Transverse colon (tissue), 4 donors: ENCODE measurements around the gene PLA2G2E. TPM values are rescaled to one million over a fixed set of nuclear protein-coding genes. Genes with fewer than 3 reads are reported as not detected.
"Not testable (repeated sequence)": the region's sequence is repeated elsewhere in the genome, so short reads cannot be mapped to it uniquely, and the experiment has no call there.

ENCODE experiments used
- DNase-seq: peaks from one replicate; pipeline ENCODE4 v3.0.0-alpha.2; 2019
- H3K27ac ChIP-seq, 4 donors: fragments of 200-600 bp; sonication (generic); 2 replicates each; pipeline ENCODE4 v1.5.1; 2016 to 2018; ENCODE audit warnings: inconsistent platforms in 4 of 4
- H3K27me3 ChIP-seq: fragments of 200-600 bp; sonication (generic); 2 replicates; pipeline ENCODE4 v1.5.1; 2017; ENCODE audit warnings: inconsistent platforms
- H3K36me3 ChIP-seq, 4 donors: fragments of 200-600 bp; sonication (generic); 2 replicates each; pipeline ENCODE4 v1.5.1; 2017 to 2019; ENCODE audit warnings: inconsistent platforms in 4 of 4
- H3K4me1 ChIP-seq, 4 donors: fragments of 200-600 bp; sonication (generic); 2 replicates each; pipeline ENCODE4 v1.5.1; 2017 to 2020; ENCODE audit warnings: inconsistent platforms in 4 of 4
- H3K4me3 ChIP-seq, 4 donors: fragments of 200-600 bp; sonication (generic); 1 replicate in 1 of 4; 2 replicates in 3 of 4; pipeline versions ENCODE4 v1.5.1 to v1.6.1; 2017 to 2019; ENCODE audit warnings: inconsistent platforms in 4 of 4
- H3K9me3 ChIP-seq, 2 donors: fragments of 200-600 bp; sonication (generic); 2 replicates each; pipeline ENCODE4 v1.5.1; 2017 to 2019; ENCODE audit warnings: inconsistent platforms in 2 of 2
- EP300 ChIP-seq: sonication (generic); formaldehyde crosslinking; IDR thresholded peaks from one replicate; pipeline ENCODE4 v1.6.1; 2017; ENCODE audit warnings: antibody characterized with exemption, low read depth
- POLR2A ChIP-seq: fragments of 450-650 bp; IDR thresholded peaks from one replicate; pipeline ENCODE4 v1.6.1; 2016; ENCODE audit warnings: antibody characterized with exemption, mild to moderate bottlenecking, moderate library complexity
- POLR2AphosphoS5 ChIP-seq, 3 donors: sonication (generic); formaldehyde crosslinking; IDR thresholded peaks; one replicate each; pipeline ENCODE4 v1.6.1; 2016; ENCODE audit warnings: antibody characterized with exemption in 3 of 3
- WGBS, 2 donors: methylation state at CpG; one replicate each; pipeline ENCODE4 v1.1.5; 2018; ENCODE audit warnings: low coverage in 1 of 2; 5-methylcytosine and 5-hydroxymethylcytosine counted together
- in situ Hi-C, 4 donors: fragments of 200-750 bp; cut with MboI; loops; one replicate each; pipeline versions ENCODE4 v1.15.0 to v1.15.1; 2017; ENCODE audit warnings: low sequenced_read_pairs in 3 of 4, low pct_ligation_motif_present in 1 of 4, low pct_unique_long_range_greater_than_20kb in 1 of 4
- intact Hi-C: fragments of 100-400 bp; cut with DNase I; formaldehyde crosslinking; loops from one replicate; pipeline ENCODE4 v1.15.1; 2023; ENCODE audit warnings: low total_unique reads
- total RNA-seq, 4 donors: library from RNA; depleted of rRNA; stranded (reverse); fragments of >200 nt; gene quantifications; one replicate each; pipeline ENCODE4 v1.1.0, GENCODE V29; 2016
- TF ChIP-seq, protein P1 (sequence below), 5 experiments: fragments of 200-600 bp in 3 of 5; fragments of 450-650 bp in 2 of 5; sonication (generic) in 3 of 5; IDR thresholded peaks; 1 replicate in 2 of 5; 2 replicates in 3 of 5; pipeline ENCODE4 v1.5.1; 2016 to 2017; ENCODE audit warnings: antibody characterized with exemption in 5 of 5, inconsistent platforms in 3 of 5, mild to moderate bottlenecking in 2 of 5, moderate library complexity in 1 of 5

PLA2G2E gene
- total RNA-seq, 4 donors from 2014 or later = not detected

DNA sequence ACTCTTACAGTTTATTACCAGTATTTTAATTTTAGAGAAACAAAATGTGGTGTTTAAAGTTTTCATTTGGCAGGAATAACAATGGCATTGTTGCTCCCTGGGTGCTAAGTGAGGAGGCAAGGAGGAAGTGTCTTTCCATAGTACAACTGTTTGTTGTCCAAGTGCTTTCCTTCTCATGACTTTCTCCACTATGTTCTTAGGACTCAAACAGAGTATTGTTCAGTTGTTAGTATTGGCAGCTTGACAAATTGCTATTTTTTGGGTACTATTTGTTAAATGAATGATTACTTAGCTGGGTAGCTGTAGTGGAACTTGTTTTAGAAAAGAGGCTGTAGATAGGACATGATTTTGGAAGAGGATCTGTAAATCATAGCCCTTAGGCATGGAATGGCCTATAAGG, 33.8 kb downstream of the PLA2G2E start:
- DNase-seq = no peak
- in situ Hi-C loops (no loop called here), intact Hi-C loops (no loop called here)
- TF ChIP-seq POLR2A (no peak), POLR2AphosphoS5 (IDR thresholded peaks at IDR 0.05) (no peak), EP300 (no peak)
- H3K36me3 ChIP-seq = peaks cover 0 to 2% (median 0%) of the 10 kb centered on the region in 4 donors
- H3K27me3 ChIP-seq = no peaks in the 10 kb centered on the region
- H3K9me3 ChIP-seq = no peaks in the 10 kb centered on the region
- no peak overlapping the region for H3K27ac ChIP-seq
- H3K4me3 ChIP-seq = no peak overlapping the region
- peaks cover 0 to 6% (median 3%) of the 10 kb centered on the region in 4 donors for H3K4me1 ChIP-seq

DNA sequence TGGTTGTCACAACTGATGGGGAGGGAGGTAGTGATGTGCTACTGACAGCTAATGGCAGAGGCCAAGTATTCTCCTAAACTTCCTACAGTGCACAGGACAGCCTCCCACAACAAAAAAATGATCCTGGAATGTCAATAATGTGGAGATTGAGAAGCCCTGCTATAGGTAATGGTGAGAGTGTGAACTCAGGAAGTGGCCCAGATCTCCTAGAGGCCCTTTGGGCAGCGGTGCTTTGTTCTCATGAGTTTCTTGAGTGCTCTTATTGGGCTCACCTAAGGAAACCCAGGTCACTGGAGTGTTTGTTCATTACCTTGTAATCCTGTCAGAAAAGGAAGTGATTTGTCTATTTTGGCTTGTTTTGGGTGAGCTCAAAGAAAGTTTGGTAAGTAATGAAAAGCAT, 35.3 kb downstream of the PLA2G2E start:
- H3K27ac ChIP-seq = no peak overlapping the region
- no peak for TF ChIP-seq POLR2AphosphoS5 (IDR thresholded peaks at IDR 0.05)
- TF ChIP-seq, protein P1, sequence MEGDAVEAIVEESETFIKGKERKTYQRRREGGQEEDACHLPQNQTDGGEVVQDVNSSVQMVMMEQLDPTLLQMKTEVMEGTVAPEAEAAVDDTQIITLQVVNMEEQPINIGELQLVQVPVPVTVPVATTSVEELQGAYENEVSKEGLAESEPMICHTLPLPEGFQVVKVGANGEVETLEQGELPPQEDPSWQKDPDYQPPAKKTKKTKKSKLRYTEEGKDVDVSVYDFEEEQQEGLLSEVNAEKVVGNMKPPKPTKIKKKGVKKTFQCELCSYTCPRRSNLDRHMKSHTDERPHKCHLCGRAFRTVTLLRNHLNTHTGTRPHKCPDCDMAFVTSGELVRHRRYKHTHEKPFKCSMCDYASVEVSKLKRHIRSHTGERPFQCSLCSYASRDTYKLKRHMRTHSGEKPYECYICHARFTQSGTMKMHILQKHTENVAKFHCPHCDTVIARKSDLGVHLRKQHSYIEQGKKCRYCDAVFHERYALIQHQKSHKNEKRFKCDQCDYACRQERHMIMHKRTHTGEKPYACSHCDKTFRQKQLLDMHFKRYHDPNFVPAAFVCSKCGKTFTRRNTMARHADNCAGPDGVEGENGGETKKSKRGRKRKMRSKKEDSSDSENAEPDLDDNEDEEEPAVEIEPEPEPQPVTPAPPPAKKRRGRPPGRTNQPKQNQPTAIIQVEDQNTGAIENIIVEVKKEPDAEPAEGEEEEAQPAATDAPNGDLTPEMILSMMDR (IDR thresholded peaks at IDR 0.05) = no peak
- TF ChIP-seq POLR2A = no peak
- no peak for TF ChIP-seq EP300
- in situ Hi-C loops (no loop called here), intact Hi-C loops (no loop called here)
- DNase-seq = no peak
- no peaks in the 10 kb centered on the region for H3K36me3 ChIP-seq
- H3K27me3 ChIP-seq = no peaks in the 10 kb centered on the region
- 93% methylated on average over 1 of the region's 1 CpG; no CpG with 5 or more reads in 1 of the 2 donors for whole genome bisulfite sequencing, 2 donors
- no peaks in the 10 kb centered on the region for H3K9me3 ChIP-seq
- H3K4me3 ChIP-seq = no peak overlapping the region
- H3K4me1 ChIP-seq = peaks cover 9 to 19% (median 15%) of the 10 kb centered on the region in 4 donors

DNA sequence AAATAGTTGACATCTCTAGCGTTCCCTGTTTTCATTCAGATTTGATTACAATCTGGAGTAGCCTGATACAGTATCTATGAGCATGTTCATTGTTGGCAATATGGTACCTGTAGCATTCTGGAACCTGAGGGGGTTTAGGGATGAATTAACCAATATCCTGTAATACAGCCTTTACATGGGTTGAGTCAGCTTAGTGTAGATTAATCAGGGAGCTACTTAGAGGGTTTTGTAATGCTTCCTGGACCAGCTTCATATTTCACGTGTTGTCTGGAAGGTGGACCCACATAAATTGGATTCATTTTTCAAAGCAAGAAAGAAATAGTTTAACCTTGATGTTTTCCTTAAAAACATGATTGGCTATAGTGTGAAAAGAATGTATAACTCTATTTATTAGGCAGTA, 37.6 kb downstream of the PLA2G2E start:
- no peak for TF ChIP-seq POLR2AphosphoS5 (IDR thresholded peaks at IDR 0.05)
- no peak for TF ChIP-seq EP300
- TF ChIP-seq POLR2A = no peak
- TF ChIP-seq, protein P1 (IDR thresholded peaks at IDR 0.05) = no peak
- Histone ChIP-seq H3K27ac (no peak overlapping the region), H3K27me3 (no peaks in the 10 kb centered on the region), H3K4me3 (no peak overlapping the region), H3K36me3 (no peaks in the 10 kb centered on the region), H3K4me1 (peaks cover 9 to 23% (median 19%) of the 10 kb centered on the region in 4 donors), H3K9me3 (no peaks in the 10 kb centered on the region)
- DNase-seq = no peak
- intact Hi-C loops (no loop called here), in situ Hi-C loops (no loop called here)
- WGBS, 2 donors = 93% methylated on average over 2 of the region's 2 CpGs; no CpG with 5 or more reads in 1 of the 2 donors

DNA sequence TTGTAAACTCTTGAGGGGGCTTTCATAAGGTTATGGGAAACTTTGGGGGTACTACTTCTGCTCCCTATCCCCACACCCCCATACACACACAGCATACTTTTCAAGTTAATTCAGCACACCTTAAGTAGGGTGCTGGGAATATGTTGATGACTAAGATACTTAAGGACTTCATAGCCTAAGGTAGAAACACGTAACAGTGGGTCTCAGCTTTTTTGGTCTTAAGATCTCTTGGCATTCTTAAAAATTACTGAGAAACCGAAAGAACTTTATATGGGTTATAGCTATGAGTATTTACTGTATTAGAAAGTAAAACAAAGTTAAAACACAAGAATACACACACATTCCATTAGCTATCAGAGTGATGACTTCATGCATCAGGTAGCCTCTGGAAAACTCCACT, 39.1 kb downstream of the PLA2G2E start:
- WGBS, 2 donors = 85 to 95% methylated on average over 2 of the region's 2 CpGs
- H3K9me3 ChIP-seq = no peaks in the 10 kb centered on the region
- TF ChIP-seq POLR2A = no peak
- in situ Hi-C loops (no loop called here), intact Hi-C loops (no loop called here)
- H3K4me3 ChIP-seq = no peak overlapping the region
- H3K36me3 ChIP-seq = no peaks in the 10 kb centered on the region
- DNase-seq = no peak
- H3K27ac ChIP-seq = no peak overlapping the region
- H3K4me1 ChIP-seq = peaks cover 9 to 22% (median 18%) of the 10 kb centered on the region in 4 donors
- peaks cover 1% of the 10 kb centered on the region for H3K27me3 ChIP-seq

DNA sequence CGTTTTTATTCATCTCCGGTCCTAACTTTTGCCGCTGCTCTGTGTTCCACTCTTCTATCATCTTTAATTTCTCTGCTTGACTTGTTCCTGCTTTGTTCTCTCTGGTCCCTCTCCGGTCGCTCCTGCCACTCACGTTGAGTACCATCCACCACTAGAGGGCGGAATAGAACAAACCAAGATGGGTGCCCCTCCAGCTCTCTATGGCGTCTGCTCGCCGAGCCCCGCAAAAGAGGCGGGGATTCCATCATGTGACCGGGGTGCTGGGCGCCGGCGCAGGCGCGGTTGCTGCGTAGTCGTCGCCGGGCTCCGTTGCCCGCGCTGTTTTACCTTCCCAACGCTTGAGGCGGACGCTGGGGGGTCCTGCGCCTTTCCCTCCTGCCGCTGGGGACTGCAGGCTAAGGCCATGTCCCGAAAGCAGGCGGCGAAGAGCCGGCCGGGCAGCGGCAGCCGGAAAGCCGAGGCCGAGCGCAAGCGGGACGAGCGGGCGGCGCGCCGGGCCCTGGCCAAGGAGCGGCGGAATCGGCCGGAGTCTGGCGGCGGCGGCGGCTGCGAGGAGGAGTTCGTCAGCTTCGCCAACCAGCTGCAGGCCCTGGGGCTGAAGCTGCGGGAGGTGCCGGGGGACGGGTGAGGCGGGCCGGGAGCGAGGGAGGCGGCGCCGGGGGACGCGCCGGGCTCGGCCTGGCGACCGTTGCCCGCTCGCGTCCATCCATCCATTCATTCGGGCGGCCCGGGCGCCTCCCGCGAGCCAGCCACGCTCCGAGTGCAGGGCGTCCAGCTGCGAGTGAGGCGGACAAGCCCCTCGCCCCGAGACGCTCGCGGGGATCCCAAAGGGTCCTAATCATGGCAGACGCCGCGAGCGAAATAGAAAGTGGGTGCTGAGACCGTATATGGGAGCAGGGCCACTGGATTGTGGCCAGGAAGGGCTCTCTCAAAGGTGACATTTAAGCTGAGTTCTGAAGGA, 41.0 kb downstream of the PLA2G2E start, which contains the start of gene OTUD3:
Gene OTUD3, plus strand, starts transcription at position 285 of the 961 bp plus-strand sequence. Its CDS starts 119 bp downstream, at position 404.
- peak within 1 kb of the TSS; percentile 74 to 93 (median 86) for H3K4me3 ChIP-seq
- DNase-seq = peak; percentile 95
- 1 to 3% methylated on average over 7 to 79 of the region's 97 CpGs for WGBS, 2 donors
- no peaks in the 10 kb centered on the region for H3K36me3 ChIP-seq
- in situ Hi-C loops = no loop called here
- H3K4me1 ChIP-seq = peaks cover 9 to 18% (median 16%) of the 10 kb centered on the region in 4 donors
- intact Hi-C loops = no loop called here
- H3K27me3 ChIP-seq = peaks cover 3% of the 10 kb centered on the region
- no peaks in the 10 kb centered on the region for H3K9me3 ChIP-seq
- TF ChIP-seq, protein P1 (IDR thresholded peaks at IDR 0.05) = peak; percentile 87 to 97 (median 90)
- peak; percentile 85 to 91 (median 89) for TF ChIP-seq POLR2AphosphoS5 (IDR thresholded peaks at IDR 0.05)
- TF ChIP-seq POLR2A = peak; percentile 82
- TF ChIP-seq EP300 = no peak
- H3K27ac ChIP-seq = peak within 1 kb of the TSS; percentile 87 to 98 (median 94)

DNA sequence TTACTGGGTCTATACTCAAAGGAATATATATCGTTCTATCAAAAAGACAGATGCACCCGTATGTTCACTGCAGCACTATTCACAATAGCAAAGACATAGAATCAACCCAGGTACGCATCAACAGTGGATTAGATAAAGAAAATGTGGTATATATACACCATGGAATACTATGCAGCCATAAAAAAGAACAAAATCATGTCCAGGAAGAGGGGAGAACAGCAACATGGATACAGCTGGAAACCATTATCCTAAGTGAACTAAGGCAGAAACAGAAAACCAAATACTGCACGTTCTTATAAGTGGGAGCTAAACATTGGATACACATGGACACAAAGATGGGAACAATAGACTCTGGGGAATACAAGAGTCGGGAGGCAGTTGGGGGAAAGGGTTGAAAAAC, 42.6 kb downstream of the PLA2G2E start:
- 79 to 82% methylated on average over 5 of the region's 5 CpGs for WGBS, 2 donors
- DNase-seq, in situ Hi-C loops, H3K9me3 ChIP-seq, H3K4me3 ChIP-seq, H3K27me3 ChIP-seq, H3K27ac ChIP-seq, intact Hi-C loops, H3K36me3 ChIP-seq: not testable (repeated sequence)
- H3K4me1 ChIP-seq = peaks cover 9 to 18% (median 16%) of the 10 kb centered on the region in 4 donors
